GM15510 (cell line): ENCODE results near the gene STX16.

Source experiments
- POLR2A ChIP-seq: IDR thresholded peaks from 3 replicates; pipeline ENCODE4 v1.6.1; 2011; ENCODE audit warnings: borderline replicate concordance; ENCODE audit not compliant: insufficient read length; ENCODE audit errors: extremely low read depth

The STX16 gene

GRCh38 chr20:58626051-58626450, 25.0 kb upstream of the STX16 start:
- no peak for TF ChIP-seq POLR2A

GRCh38 chr20:58627212-58628072, 23.6 kb upstream of the STX16 start:
- TF ChIP-seq POLR2A = no peak

- TF ChIP-seq POLR2A = no peak
Observed at GRCh38 chr20:58628491-58629214, 22.4 kb upstream of the STX16 start.

- TF ChIP-seq POLR2A = no peak
Observed at GRCh38 chr20:58629215-58629580, 21.9 kb upstream of the STX16 start.

GRCh38 chr20:58630063-58630462, 21.0 kb upstream of the STX16 start:
- TF ChIP-seq POLR2A = no peak

GRCh38 chr20:58633161-58634053, 17.7 kb upstream of the STX16 start:
- TF ChIP-seq POLR2A = no peak

- TF ChIP-seq POLR2A = no peak
Observed at GRCh38 chr20:58634059-58634458, 17.0 kb upstream of the STX16 start.

GRCh38 chr20:58634521-58635278, 16.4 kb upstream of the STX16 start:
- TF ChIP-seq POLR2A = no peak

- TF ChIP-seq POLR2A = no peak
Observed at GRCh38 chr20:58635279-58635665, 15.8 kb upstream of the STX16 start.

- no peak for TF ChIP-seq POLR2A
Observed at GRCh38 chr20:58636396-58636982, 14.6 kb upstream of the STX16 start.

GRCh38 chr20:58636983-58637421, 14.1 kb upstream of the STX16 start:
- no peak for TF ChIP-seq POLR2A

GRCh38 chr20:58637466-58638213, 13.4 kb upstream of the STX16 start:
- TF ChIP-seq POLR2A = no peak

- TF ChIP-seq POLR2A = no peak
Observed at GRCh38 chr20:58638467-58639181, 12.5 kb upstream of the STX16 start.
